HG02623 (cell line): ENCODE measurements around the gene PAIP2.
"Not testable (repeated sequence)": the region's sequence is repeated elsewhere in the genome, so short reads cannot be mapped to it uniquely, and the experiment has no call there.

Source experiments
- ATAC-seq: cut with Tn5 transposase; IDR thresholded peaks from one replicate; pipeline ENCODE4 v1.9.1; 2021; ENCODE audit warnings: moderate library complexity; ENCODE audit not compliant: unreplicated experiment

PAIP2 gene

DNA sequence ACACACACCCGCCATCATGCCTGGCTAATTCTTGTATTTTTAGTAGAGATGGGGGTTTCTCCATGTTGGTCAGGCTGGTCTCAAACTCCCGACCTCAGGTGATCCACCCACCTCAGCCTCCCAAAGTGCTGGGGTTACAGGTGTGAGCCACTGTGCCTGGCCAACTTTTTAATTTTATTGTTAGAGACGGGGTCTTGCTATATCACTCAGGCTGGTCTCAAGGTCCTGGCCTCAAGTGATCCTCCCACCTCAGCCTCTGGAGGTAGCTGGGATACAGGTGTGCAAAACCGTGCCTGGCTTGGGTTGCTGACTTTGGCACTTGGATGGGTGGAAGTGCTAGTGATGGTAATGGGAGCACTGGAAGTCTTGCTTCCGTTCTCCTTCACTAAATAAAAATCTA lies 67.5 kb downstream of the PAIP2 start:
- ATAC-seq: not testable (repeated sequence)

GRCh38 chr5:139410121-139410992 lies 68.7 kb downstream of the PAIP2 start:
- ATAC-seq: no peak

DNA sequence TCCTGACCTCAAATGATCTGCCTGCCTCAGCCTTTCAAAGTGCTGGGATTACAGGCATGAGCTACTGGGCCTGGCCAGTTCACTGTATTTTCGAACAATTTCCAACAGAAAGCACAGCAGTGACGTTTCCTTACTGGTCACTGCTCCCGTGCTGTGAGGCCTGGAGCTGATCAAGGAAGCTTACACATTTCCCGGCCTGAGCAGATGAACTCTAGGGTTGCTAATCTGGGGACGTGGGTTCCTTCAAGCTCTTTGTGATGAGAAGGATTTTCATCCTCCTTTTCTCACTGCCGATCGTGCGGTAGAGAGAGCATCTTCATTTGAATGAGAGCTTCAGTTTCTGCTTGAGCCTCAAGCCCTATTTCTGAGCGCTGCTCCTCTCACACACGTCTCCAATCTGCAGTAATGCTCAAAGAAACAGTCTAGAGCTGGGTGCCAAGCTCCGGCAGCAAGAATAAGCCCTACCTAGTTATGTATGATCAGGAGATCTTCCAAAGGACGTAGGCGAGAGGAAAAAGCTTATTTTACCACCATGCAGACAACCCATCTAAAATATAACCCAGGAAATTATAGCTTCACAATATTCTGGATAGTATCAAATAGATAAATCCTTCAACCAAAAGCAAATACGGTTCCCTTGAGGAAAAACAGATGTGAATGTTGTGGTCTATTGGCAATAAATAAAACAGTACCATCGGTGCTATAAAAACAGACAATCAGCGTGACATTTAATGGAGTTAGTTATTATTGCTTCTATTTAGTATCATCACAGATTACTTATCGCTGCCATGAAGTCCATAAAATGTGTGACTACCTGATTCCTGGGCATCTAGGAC lies 69.6 kb downstream of the PAIP2 start:
- ATAC-seq: no peak

DNA sequence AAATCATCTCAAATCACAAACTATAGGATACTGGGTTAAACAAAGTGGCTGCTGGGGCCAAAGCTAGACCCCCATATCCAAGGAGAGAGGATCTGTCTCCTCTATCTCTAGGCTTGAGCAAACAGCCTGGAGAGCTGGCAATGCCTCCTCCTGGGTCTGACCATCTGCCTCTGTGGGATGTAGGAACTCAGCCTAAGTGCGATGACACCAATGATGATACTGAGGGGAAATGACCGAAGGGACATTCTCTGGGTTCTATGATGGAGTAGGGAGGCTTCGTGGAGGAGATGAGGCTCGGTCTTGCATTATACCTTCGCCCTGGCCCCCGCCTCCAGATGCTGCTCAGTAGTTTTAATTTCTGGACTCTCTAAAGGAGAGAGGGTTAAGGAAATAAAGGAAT lies 71.5 kb downstream of the PAIP2 start:
- no peak for ATAC-seq

DNA sequence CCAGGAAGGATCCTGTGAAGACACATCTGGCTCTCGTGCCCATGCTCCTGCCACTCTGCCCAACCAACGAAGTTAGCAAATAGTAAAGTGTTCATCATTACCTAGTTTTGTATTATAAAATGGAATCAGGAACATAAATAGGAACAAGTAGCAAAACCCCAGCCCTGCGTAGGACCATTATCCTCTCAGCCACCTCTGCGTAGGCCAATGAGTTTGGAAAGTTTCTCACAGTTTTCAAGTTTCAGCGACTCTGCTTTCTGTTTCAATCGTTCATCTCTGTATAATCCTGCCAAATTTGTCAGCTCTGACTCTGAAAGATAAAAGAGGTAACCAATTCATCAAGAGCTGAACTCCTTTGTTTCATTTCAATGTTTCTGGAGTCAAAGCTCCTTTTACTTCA lies 72.3 kb downstream of the PAIP2 start:
- no peak for ATAC-seq

GRCh38 chr5:139414581-139415130 lies 73.0 kb downstream of the PAIP2 start:
- ATAC-seq: no peak

DNA sequence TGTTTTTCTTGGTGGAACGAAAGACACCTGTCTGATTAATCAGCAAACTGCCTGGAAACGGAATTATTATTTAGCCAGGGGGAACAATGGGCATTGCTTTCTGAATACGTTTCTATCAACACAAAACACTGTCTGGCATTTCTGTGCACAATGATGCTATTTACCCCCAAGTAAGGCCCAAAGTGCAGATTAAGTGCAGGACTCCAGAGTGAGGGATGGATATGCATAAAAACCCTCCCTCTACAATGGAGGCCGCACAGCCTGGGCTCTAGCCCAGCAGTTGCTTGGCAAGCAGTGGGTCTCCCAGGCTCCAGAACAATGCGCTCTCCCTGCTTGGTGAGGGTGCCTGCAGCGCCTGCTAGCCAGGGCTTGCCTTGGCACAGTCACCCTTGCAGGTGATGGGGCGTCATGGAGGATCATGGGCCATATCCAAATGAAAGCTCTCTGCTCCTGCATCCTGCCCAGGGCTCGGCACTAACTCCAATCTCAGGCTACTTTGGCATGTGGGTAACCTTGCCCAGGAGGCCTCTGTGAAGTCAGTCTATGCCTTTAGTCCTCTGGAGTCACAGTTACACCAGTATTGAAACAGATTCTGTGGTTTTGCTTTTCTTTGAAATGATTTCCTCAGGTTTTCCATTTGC lies 73.7 kb downstream of the PAIP2 start:
- ATAC-seq: no peak

DNA sequence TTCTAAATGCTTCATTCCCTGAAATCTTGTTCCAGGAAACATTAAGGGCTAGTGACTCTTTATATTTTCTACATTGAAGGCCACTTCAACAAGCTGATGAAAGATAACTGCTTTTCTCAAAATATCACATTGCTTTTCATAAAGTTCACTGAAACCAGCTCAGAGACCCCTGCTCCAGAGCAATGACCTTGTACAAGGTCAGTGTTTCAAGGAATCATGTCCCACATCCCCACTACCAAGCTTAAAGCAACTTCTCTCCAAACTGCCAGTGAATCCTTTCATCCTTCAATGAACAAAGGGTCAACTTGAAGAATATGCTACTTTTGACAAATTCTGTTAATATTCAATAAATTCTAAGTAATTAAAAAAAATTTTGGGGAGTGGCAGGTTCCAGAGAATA lies 74.2 kb downstream of the PAIP2 start:
- ATAC-seq: no peak

DNA sequence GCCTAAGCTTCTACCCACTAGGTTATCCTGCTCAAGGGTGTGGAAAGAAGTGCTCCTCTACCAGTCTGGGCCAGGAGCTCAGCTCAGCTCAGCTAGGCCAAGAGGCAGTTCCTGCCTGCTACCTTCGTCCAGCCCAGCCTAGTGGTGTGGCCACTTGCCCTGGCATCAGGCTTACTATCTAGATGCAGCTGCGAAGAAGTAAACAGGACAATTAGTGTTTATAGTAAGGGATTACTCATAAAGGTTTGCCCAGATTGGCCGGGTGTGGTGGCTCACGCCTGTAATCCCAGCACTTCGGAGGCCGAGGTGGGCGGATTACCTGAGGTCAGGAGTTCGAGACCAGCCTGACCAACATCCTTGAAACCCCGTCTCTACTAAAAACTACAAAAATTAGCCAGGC lies 75.0 kb downstream of the PAIP2 start:
- no peak for ATAC-seq

DNA sequence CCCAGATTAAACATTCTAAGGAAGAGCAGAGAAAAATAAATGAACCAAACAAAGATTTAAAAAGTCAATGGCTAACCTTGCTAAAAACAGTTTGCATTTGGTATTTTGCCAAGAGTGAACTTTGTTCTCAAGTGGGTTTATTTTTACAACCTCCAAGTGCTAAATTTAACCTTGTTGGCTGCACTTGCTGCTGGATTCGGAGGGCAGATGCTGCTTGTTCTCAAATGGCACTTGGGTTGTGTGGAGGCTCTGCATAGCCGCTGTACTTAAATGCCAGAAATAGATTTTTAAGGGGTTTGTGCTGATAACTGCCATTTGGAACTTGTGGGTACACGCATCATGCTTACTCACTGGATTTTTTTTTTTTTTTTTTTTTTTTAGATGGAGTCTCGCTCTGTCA lies 75.6 kb downstream of the PAIP2 start:
- ATAC-seq: no peak

DNA sequence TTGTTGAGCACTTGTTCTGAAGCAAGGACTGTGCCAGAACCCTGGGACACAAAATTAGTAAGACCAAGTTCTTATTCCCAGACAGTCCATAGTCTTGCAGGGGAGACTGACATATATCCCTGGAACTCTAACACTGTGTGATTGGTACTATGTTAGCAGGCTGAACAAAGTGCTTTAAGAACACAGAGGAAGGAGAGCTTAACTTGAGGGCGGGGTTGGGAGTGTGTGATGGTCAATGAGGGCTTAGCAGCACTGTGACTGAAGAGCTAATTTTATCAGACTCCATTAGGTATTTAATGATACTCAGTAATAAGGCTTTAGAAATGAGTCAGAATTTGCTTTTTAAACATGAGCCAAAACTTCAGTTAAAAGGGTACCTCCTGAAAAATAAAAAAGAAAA lies 77.1 kb downstream of the PAIP2 start:
- ATAC-seq: no peak
